Effector CD4-positive, alpha-beta T cell (primary cell): ENCODE measurements around the gene IGFBP4.
A peak's percentile ranks its signal among the peaks of the same experiment; 100 is the strongest.

Experiments
- DNase-seq: peaks from one replicate; pipeline ENCODE4 v3.0.0-alpha.2; 2020

The IGFBP4 gene

GRCh38 chr17:40472733-40473452 is 29.6 kb downstream of the IGFBP4 start:
- no peak for DNase-seq

DNA sequence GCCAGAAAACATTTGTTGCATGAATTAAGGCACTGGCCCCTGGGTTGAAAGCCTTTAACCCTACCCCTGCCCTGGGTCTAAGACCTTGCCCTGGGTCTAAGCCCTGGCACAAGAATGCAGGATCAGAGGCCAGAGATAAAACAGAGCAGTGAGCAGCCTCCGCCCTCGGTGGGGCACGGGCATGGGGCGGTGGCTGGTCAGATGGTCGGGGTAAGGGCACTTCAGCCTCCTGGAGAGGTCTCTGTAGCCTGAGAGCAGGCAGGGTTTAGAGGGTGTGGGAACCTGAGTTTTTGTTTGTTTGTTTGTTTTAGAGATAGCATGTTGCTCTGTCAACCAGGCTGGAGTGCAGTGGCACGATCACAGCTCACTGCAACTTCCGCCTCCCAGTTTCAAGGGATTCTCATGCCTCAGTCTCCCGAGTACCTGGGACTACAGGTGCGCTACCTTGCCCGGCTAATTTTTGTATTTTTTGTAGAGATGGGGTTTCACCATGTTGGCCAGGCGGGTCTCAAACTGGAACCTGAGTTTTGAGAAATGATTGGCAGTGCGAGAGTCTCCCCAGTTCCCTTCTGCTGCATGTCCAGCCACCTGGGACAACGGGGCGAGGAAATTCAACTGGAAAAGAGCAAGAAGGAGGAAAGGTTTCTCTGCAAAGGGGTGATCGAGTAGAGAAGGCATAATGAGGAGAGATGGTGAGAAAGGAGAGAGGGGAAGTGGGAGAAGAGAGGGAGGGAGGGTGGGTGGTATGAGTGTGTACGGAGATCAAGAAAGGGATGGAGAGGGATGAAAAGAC is 30.5 kb downstream of the IGFBP4 start:
- no peak for DNase-seq

GRCh38 chr17:40474419-40475002 is 31.3 kb downstream of the IGFBP4 start:
- no peak for DNase-seq

DNA sequence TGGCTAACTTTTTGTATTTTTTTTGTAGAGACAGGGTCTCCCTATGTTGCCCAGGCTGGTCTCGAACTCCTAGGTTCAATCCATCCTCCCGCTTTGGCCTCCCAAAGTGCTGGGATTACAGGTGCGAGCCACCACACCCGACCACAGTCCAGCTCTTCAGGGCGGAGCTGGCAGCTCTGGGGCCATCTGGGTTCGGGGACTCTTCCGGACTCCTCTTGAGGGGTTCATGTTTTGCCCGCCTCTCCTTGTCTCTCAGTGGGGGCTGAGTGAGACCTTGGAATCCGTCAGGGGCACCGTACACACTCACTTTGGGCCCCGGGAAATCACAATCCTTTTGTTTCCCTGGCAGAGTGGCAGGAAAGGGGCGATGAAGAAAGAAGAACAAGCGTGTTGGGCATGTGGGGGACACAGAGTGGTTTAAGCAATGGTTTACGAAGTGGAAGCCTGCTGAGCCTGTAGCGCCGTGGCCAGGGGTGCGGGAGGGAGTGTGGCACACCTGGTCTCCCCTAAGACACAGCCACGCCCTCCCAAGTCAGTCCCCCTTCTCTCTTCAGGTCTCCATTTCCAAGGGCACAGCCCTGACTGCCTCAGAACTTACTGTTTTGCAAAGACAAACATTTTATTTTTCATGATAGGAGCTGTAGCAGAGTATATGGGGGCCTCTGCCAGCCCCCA is 32.1 kb downstream of the IGFBP4 start:
- no peak for DNase-seq

DNA sequence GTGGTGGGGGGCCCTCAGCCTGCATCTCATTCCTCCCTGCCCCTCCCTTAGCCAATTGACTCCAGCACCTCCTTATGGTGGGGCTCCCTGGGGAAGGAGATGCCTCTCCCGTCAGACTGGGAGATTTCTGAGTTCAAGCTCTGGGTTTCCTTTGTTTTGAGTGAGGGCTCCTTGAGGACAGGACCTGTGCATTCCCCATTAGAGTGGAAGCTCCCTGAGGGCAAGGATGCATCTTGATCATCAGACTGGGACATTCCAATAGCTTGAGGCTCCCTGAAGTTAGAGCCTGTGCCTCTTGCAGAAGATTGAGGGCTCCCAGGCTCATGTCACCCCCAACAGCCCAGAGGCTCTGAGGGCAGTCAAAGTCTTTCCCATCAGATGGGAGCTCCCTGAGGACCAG is 34.5 kb downstream of the IGFBP4 start:
- DNase-seq: no peak

DNA sequence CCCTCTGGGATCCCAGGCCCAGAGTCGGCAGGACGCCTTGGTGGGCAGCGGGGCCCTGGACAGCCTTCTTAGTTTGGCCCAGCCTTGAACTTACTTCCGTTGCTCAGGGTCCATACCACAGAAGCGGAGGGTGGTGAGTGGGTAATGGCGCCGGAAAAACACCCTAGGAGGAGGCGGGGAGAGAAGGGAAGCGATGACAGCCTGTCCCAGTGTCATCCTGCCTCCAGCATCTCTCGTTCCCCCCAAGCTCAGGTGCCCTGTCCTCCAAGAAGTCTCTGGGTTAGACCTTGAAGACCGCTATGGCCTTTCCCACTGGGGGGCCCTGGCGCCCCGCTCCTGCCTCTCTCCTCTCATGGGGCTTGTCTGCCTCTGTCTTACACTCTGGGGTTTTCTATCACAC is 35.2 kb downstream of the IGFBP4 start:
- no peak for DNase-seq

GRCh38 chr17:40479754-40480480 is 36.7 kb downstream of the IGFBP4 start:
- DNase-seq: no peak

DNA sequence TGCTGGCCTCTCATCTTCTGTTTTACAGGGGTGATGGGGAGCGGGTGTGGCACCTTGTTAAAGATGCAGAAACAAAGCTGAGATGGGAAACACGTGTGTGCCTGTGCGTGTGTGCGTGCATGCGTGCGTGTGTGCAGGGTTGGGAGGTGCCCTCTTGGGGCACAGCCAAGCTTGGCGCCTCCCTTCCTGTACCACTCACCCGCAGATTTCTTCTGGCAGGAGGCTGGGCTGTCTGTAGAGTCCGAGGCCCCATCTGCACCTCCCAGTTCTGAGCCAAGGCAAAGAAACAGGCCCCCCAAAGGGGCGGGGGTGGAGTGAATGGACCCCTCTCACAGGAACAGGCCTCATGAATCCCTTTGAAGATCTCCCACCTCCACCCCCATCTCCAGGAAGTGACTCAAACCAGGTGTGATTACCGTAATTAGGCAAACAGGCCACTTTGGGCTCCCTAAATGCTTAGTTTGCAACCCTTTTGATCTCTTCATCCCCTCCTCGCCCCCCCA is 37.3 kb downstream of the IGFBP4 start:
- peak; percentile 73 for DNase-seq

GRCh38 chr17:40481106-40481505 is 37.9 kb downstream of the IGFBP4 start:
- DNase-seq: no peak

- DNase-seq: no peak
These were observed 39.5 kb downstream of the IGFBP4 start for GRCh38 chr17:40482722-40483121.

DNA sequence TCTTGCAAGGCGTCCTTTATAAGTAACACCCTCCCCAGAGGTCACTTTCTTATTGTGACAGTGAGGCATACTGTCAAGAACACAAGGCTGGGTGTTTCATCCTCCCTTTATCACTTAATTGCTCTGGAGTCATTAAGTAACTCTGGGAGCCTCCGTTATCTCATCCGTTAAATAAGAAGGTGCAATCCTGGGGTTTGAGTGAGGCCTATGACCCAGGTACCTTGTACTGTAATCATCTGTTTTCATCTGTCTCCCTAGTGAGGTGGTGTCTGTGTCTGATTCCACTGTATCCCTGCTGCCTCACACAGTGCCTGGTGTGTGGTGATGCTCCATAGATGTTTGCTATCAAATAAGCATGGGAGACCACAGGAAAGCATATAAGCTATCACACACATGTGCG is 40.4 kb downstream of the IGFBP4 start:
- DNase-seq: no peak

- no peak for DNase-seq
These were observed 41.2 kb downstream of the IGFBP4 start for GRCh38 chr17:40484285-40484972.

DNA sequence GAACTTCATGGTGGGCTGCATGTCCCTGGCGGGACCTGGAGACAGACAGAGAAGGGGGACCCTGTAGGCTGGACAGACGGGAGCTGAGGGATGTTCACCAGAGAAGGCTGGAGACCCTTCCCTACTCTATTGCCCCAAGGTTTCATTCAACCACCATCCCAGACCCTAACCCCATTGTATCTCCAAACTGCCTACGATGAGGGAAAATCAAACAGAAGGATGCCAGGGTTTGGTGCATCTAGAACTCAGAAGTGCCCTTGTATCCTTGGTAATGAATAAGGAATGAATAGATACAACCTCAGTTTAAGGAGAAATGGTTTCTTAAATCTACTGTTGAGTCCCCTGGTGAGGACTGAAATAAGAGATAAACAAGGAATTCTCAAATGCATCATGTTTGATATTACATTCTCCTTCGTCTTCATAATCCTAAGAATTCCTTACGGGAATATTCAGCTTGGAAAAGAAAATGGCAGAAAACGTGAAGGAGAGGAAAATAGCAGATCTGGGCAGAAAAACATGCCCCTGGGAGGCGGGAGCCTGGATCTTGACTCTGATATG is 41.8 kb downstream of the IGFBP4 start:
- no peak for DNase-seq

- DNase-seq: no peak
These were observed 42.7 kb downstream of the IGFBP4 start for GRCh38 chr17:40485851-40486521.

DNA sequence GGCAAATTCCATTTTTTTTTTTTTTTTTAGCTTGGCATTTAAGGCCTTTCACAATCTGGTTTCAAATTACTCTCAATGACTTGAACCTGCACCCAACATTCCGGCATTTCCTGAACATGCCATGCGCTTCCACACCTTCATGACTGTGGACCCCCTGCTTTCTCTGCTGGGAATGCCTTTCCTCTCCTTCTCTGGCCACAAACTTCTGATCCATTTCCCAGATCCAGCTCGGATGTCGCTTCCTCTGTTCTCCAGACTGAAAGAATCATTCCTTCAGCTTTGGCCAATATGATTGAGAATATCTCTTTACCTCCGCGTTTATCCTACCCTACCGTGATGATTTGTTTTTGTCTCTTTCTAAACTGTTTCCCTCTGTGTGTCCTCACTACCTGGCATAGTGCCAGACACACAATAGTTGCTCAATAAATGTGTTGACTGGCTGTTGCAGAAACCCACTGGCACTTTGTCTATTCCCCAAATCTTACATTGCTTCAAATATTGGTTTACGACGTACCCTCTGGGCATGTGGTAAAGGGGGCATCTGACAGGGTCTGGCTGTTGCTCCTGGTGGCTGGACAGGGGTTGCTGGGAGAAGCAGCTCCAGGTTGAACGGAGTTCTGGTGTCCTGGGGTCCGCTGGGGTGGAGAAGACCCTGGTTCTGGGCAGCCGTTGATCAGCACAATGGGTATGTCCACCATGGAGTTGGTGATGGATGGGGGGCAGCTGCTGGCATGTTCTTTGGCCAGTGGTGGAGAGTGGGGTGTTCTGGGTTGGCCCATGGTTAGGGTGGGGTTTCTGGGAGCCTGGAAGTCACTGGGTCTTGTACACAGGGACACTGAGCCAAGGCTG is 43.5 kb downstream of the IGFBP4 start:
- DNase-seq: no peak

- no peak for DNase-seq
These were observed 44.2 kb downstream of the IGFBP4 start for GRCh38 chr17:40487371-40488020.

- DNase-seq: no peak
These were observed 47.1 kb downstream of the IGFBP4 start for GRCh38 chr17:40490289-40490853.

GRCh38 chr17:40490982-40491381 is 47.7 kb downstream of the IGFBP4 start:
- DNase-seq: no peak

DNA sequence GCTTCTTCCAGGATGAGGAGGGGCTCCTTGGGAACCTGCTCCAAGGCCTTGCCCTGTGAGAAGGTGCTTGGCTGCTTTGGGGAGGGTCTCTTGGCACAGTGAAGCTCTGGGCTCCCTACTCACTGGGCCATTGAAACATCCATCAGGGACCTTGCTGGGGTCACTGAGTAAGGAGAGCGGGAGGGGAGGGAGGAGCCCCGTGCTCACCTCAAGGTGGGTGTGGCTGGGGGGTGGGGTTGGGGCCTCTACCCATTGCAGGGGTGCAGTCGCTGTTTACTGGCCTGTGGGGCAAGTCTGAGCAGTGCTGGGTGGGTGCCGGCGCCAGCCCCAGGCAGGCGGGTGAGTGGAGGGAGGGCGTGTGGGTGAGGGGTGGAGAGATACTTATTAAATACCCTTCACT is 48.2 kb downstream of the IGFBP4 start:
- no peak for DNase-seq
